ENCODE results near the gene STPG1. TPM values are rescaled to one million over a fixed set of nuclear protein-coding genes. Genes with fewer than 3 reads are reported as not detected.

Gene STPG1
- total and polyA plus RNA-seq, 4 donors: 2.1 to 5.7 (median 3.7) TPM

- Histone ChIP-seq H3K9me3 (ENCODE audit: control insufficient read depth, low read length) (no peaks in the 10 kb centered on the region), H3K4me1 (ENCODE audit: control insufficient read depth in 1 of 2, insufficient read depth in 2 of 2, low read length in 2 of 2) (no peaks in the 10 kb centered on the region), H3K36me3 (ENCODE audit: control insufficient read depth in 1 of 2, insufficient read depth in 2 of 2, low read length in 1 of 2) (no peaks in the 10 kb centered on the region), H3K27ac (ENCODE audit: low read depth in 1 of 2, low read length in 2 of 2) (no peak overlapping the region), H3K4me3 (ENCODE audit: low read length in 2 of 2) (no peak overlapping the region), H3K27me3 (ENCODE audit: control insufficient read depth in 1 of 2, insufficient read depth in 2 of 2, low read length in 1 of 2) (no peaks in the 10 kb centered on the region)
- DNase-seq (no peak), ATAC-seq (ENCODE audit: low FRiP score) (no peak)
- WGBS, 2 donors: 88 to 91% methylated on average over 4 of the region's 4 CpGs
- intact Hi-C loops (cut with DNase I): no loop called here
These were observed 7.0 kb upstream of the STPG1 start for GRCh38 chr1:24420547-24420946.

- WGBS, 2 donors: 85 to 87% methylated on average over 14 of the region's 14 CpGs
- intact Hi-C loops (cut with DNase I): loop anchor here in 1 of 2 donors (10.0 kb wide), 1 partner anchor 226 kb away; the partner anchor contains the start of gene SRRM1
- H3K4me1 ChIP-seq (ENCODE audit: control insufficient read depth in 1 of 2, insufficient read depth in 2 of 2, low read length in 2 of 2): no peaks in the 10 kb centered on the region
- no peaks in the 10 kb centered on the region for H3K9me3 ChIP-seq (ENCODE audit: control insufficient read depth, low read length)
- ATAC-seq (ENCODE audit: low FRiP score) (no peak), DNase-seq (no peak)
- H3K36me3 ChIP-seq (ENCODE audit: control insufficient read depth in 1 of 2, insufficient read depth in 2 of 2, low read length in 1 of 2): no peaks in the 10 kb centered on the region
- no peak overlapping the region for H3K4me3 ChIP-seq (ENCODE audit: low read length in 2 of 2)
- H3K27me3 ChIP-seq (ENCODE audit: control insufficient read depth in 1 of 2, insufficient read depth in 2 of 2, low read length in 1 of 2): no peaks in the 10 kb centered on the region
- H3K27ac ChIP-seq (ENCODE audit: low read depth in 1 of 2, low read length in 2 of 2): no peak overlapping the region
These were observed 5.5 kb upstream of the STPG1 start for GRCh38 chr1:24418898-24419628.

GRCh38 chr1:24417681-24418080 lies 4.1 kb upstream of the STPG1 start:
- 93 to 96% methylated on average over 1 of the region's 1 CpG for WGBS, 2 donors
- DNase-seq (no peak), ATAC-seq (ENCODE audit: low FRiP score) (no peak)
- Histone ChIP-seq H3K4me3 (ENCODE audit: low read length in 2 of 2) (no peak overlapping the region), H3K9me3 (ENCODE audit: control insufficient read depth, low read length) (no peaks in the 10 kb centered on the region), H3K36me3 (ENCODE audit: control insufficient read depth in 1 of 2, insufficient read depth in 2 of 2, low read length in 1 of 2) (no peaks in the 10 kb centered on the region), H3K27ac (ENCODE audit: low read depth in 1 of 2, low read length in 2 of 2) (no peak overlapping the region), H3K27me3 (ENCODE audit: control insufficient read depth in 1 of 2, insufficient read depth in 2 of 2, low read length in 1 of 2) (no peaks in the 10 kb centered on the region), H3K4me1 (ENCODE audit: control insufficient read depth in 1 of 2, insufficient read depth in 2 of 2, low read length in 2 of 2) (no peaks in the 10 kb centered on the region)
- intact Hi-C loops (cut with DNase I): loop anchor here in 1 of 2 donors (10.0 kb wide), 1 partner anchor 227 kb away; the partner anchor contains the start of gene SRRM1

- Histone ChIP-seq H3K4me3 (ENCODE audit: low read length in 2 of 2) (no peak overlapping the region), H3K27me3 (ENCODE audit: control insufficient read depth in 1 of 2, insufficient read depth in 2 of 2, low read length in 1 of 2) (no peaks in the 10 kb centered on the region), H3K4me1 (ENCODE audit: control insufficient read depth in 1 of 2, insufficient read depth in 2 of 2, low read length in 2 of 2) (no peaks in the 10 kb centered on the region), H3K36me3 (ENCODE audit: control insufficient read depth in 1 of 2, insufficient read depth in 2 of 2, low read length in 1 of 2) (no peaks in the 10 kb centered on the region), H3K27ac (ENCODE audit: low read depth in 1 of 2, low read length in 2 of 2) (no peak overlapping the region), H3K9me3 (ENCODE audit: control insufficient read depth, low read length) (no peaks in the 10 kb centered on the region)
- no peak for DNase-seq
- intact Hi-C loops (cut with DNase I): loop anchor here in 1 of 2 donors (10.0 kb wide), 1 partner anchor 228 kb away; the partner anchor contains the start of gene SRRM1
- no peak for ATAC-seq (ENCODE audit: low FRiP score)
- 75 to 76% methylated on average over 10 of the region's 10 CpGs for WGBS, 2 donors
These were observed 3.2 kb upstream of the STPG1 start for GRCh38 chr1:24416666-24417391.

- H3K4me3 ChIP-seq (ENCODE audit: low read length in 2 of 2): peak overlapping the region; percentile 49 to 67
- 2 to 3% methylated on average over 35 of the region's 35 CpGs for WGBS, 2 donors
- ATAC-seq (ENCODE audit: low FRiP score) (no peak), DNase-seq (no peak)
- H3K27me3 ChIP-seq (ENCODE audit: control insufficient read depth in 1 of 2, insufficient read depth in 2 of 2, low read length in 1 of 2): no peaks in the 10 kb centered on the region
- H3K4me1 ChIP-seq (ENCODE audit: control insufficient read depth in 1 of 2, insufficient read depth in 2 of 2, low read length in 2 of 2): no peaks in the 10 kb centered on the region
- intact Hi-C loops (cut with DNase I): loop anchor here in 1 of 2 donors (10.0 kb wide), 1 partner anchor 229 kb away; the partner anchor contains the start of gene SRRM1
- no peaks in the 10 kb centered on the region for H3K36me3 ChIP-seq (ENCODE audit: control insufficient read depth in 1 of 2, insufficient read depth in 2 of 2, low read length in 1 of 2)
- no peaks in the 10 kb centered on the region for H3K9me3 ChIP-seq (ENCODE audit: control insufficient read depth, low read length)
- H3K27ac ChIP-seq (ENCODE audit: low read depth in 1 of 2, low read length in 2 of 2): no peak overlapping the region
These were observed 2.5 kb upstream of the STPG1 start for GRCh38 chr1:24415910-24416665.

GRCh38 chr1:24415334-24415909 lies 1.8 kb upstream of the STPG1 start, which contains the start of gene NIPAL3:
NIPAL3 (plus strand) TSS chr1:24415802; CDS start chr1:24419548, 3,746 bp downstream.
- H3K4me3 ChIP-seq (ENCODE audit: low read length in 2 of 2): peak within 1 kb of the TSS; percentile 49 to 67
- H3K27me3 ChIP-seq (ENCODE audit: control insufficient read depth in 1 of 2, insufficient read depth in 2 of 2, low read length in 1 of 2): no peaks in the 10 kb centered on the region
- WGBS, 2 donors: 3 to 4% methylated on average over 28 of the region's 28 CpGs
- ATAC-seq (ENCODE audit: low FRiP score) (peak; percentile 95), DNase-seq (peak; percentile 97 to 99)
- H3K27ac ChIP-seq (ENCODE audit: low read depth in 1 of 2, low read length in 2 of 2): no peak within 1 kb of the TSS
- H3K4me1 ChIP-seq (ENCODE audit: control insufficient read depth in 1 of 2, insufficient read depth in 2 of 2, low read length in 2 of 2): no peaks in the 10 kb centered on the region
- no peaks in the 10 kb centered on the region for H3K36me3 ChIP-seq (ENCODE audit: control insufficient read depth in 1 of 2, insufficient read depth in 2 of 2, low read length in 1 of 2)
- intact Hi-C loops (cut with DNase I): loop anchor here in 1 of 2 donors (10.0 kb wide), 1 partner anchor 229 kb away; the partner anchor contains the start of gene SRRM1
- no peaks in the 10 kb centered on the region for H3K9me3 ChIP-seq (ENCODE audit: control insufficient read depth, low read length)

- intact Hi-C loops (cut with DNase I): loop anchor here in 1 of 2 donors (10.0 kb wide), 1 partner anchor 230 kb away; the partner anchor contains the start of gene SRRM1
- H3K4me1 ChIP-seq (ENCODE audit: control insufficient read depth in 1 of 2, insufficient read depth in 2 of 2, low read length in 2 of 2): no peaks in the 10 kb centered on the region
- ATAC-seq (ENCODE audit: low FRiP score) (no peak), DNase-seq (no peak)
- H3K27ac ChIP-seq (ENCODE audit: low read depth in 1 of 2, low read length in 2 of 2): no peak overlapping the region
- no peak overlapping the region for H3K4me3 ChIP-seq (ENCODE audit: low read length in 2 of 2)
- H3K27me3 ChIP-seq (ENCODE audit: control insufficient read depth in 1 of 2, insufficient read depth in 2 of 2, low read length in 1 of 2): no peaks in the 10 kb centered on the region
- no peaks in the 10 kb centered on the region for H3K36me3 ChIP-seq (ENCODE audit: control insufficient read depth in 1 of 2, insufficient read depth in 2 of 2, low read length in 1 of 2)
- 73 to 75% methylated on average over 22 of the region's 22 CpGs for WGBS, 2 donors
- no peaks in the 10 kb centered on the region for H3K9me3 ChIP-seq (ENCODE audit: control insufficient read depth, low read length)
These were observed 1.3 kb upstream of the STPG1 start for GRCh38 chr1:24414775-24415333.

- intact Hi-C loops (cut with DNase I): loop anchor here in 1 of 2 donors (10.0 kb wide), 1 partner anchor 232 kb away; the partner anchor contains the start of gene SRRM1
- no peak overlapping the region for H3K4me3 ChIP-seq (ENCODE audit: low read length in 2 of 2)
- no peaks in the 10 kb centered on the region for H3K4me1 ChIP-seq (ENCODE audit: control insufficient read depth in 1 of 2, insufficient read depth in 2 of 2, low read length in 2 of 2)
- H3K9me3 ChIP-seq (ENCODE audit: control insufficient read depth, low read length): no peaks in the 10 kb centered on the region
- no peaks in the 10 kb centered on the region for H3K27me3 ChIP-seq (ENCODE audit: control insufficient read depth in 1 of 2, insufficient read depth in 2 of 2, low read length in 1 of 2)
- ATAC-seq (ENCODE audit: low FRiP score) (no peak), DNase-seq (no peak)
- no peak overlapping the region for H3K27ac ChIP-seq (ENCODE audit: low read depth in 1 of 2, low read length in 2 of 2)
- 96 to 97% methylated on average over 1 of the region's 1 CpG for WGBS, 2 donors
- no peaks in the 10 kb centered on the region for H3K36me3 ChIP-seq (ENCODE audit: control insufficient read depth in 1 of 2, insufficient read depth in 2 of 2, low read length in 1 of 2)
These were observed 1.2 kb downstream of the STPG1 start for GRCh38 chr1:24412408-24412807.

Data from aorta (tissue), 5 donors.